Calu3 (cell line): ENCODE measurements around the gene PCDHGA5. TPM values are rescaled to one million over a fixed set of nuclear protein-coding genes. Genes with fewer than 3 reads are reported as not detected.
A peak's percentile ranks its signal among the peaks of the same experiment; 100 is the strongest.
"Not testable (repeated sequence)": the region's sequence is repeated elsewhere in the genome, so short reads cannot be mapped to it uniquely, and the experiment has no call there.

Source experiments
- Bru-seq: library from RNA; stranded (reverse); fragments of 400-500 nt; gene quantifications from one replicate; lab custom pipeline; 2021; lab: Mats Ljungman, UMichigan
- BruChase-seq, 2 experiments: library from RNA; stranded (reverse); fragments of 400-500 nt; gene quantifications; one replicate each; lab custom pipeline; 2021; lab: Mats Ljungman, UMichigan
- BruUV-seq: library from RNA; stranded (reverse); fragments of 400-500 nt; replicated peaks from 2 replicates; lab custom pipeline; 2021; lab: Mats Ljungman, UMichigan
- CTCF ChIA-PET: fragments of 300-600 bp; sonication (Branson Sonifier 250); formaldehyde crosslinking; loops from one replicate; lab custom pipeline; 2022; ENCODE audit warnings: antibody characterized with exemption; lab: Charles Lee
- DNase-seq: peaks from one replicate; pipeline ENCODE4 v3.0.0; 2022
- H3K27ac Mint-ChIP-seq: one replicate; pipeline ENCODE4 v1.8.0; 2022; ENCODE audit warnings: mixed read lengths; ENCODE audit not compliant: unreplicated experiment
- H3K27me3 Mint-ChIP-seq: one replicate; pipeline ENCODE4 v1.8.0; 2022; ENCODE audit warnings: mixed read lengths; ENCODE audit not compliant: unreplicated experiment
- H3K36me3 Mint-ChIP-seq: one replicate; pipeline ENCODE4 v1.8.0; 2022; ENCODE audit warnings: mild to moderate bottlenecking, moderate library complexity, mixed read lengths; ENCODE audit not compliant: insufficient read depth, unreplicated experiment
- H3K4me1 Mint-ChIP-seq: one replicate; pipeline ENCODE4 v1.8.0; 2022; ENCODE audit warnings: mild to moderate bottlenecking, low read depth, mixed read lengths; ENCODE audit not compliant: unreplicated experiment
- H3K4me3 Mint-ChIP-seq: one replicate; pipeline ENCODE4 v1.8.0; 2022; ENCODE audit warnings: mild to moderate bottlenecking, low read depth, moderate library complexity, mixed read lengths; ENCODE audit not compliant: unreplicated experiment
- H3K9me3 Mint-ChIP-seq: one replicate; pipeline ENCODE4 v1.8.0; 2022; ENCODE audit warnings: low read depth, mixed read lengths; ENCODE audit not compliant: unreplicated experiment
- CTCF ChIP-seq: fragments of 200-600 bp; IDR thresholded peaks from one replicate; pipeline ENCODE4 v1.8.0; 2022; ENCODE audit warnings: antibody characterized with exemption; ENCODE audit not compliant: unreplicated experiment
- intact Hi-C: fragments of 100-400 bp; cut with micrococcal nuclease; formaldehyde crosslinking; loops from one replicate; pipeline ENCODE4 v1.10.0; 2022; ENCODE audit not compliant: unreplicated experiment
- long read RNA-seq: library from polyadenylated mRNA; stranded (forward); transcript quantifications from one replicate; pipeline ENCODE4 v2.0.0, GENCODE V29; 2022
- total RNA-seq: library from RNA; stranded (reverse); gene quantifications from 2 replicates; pipeline ENCODE4 v1.2.3, GENCODE V29; 2022

PCDHGA5 gene
- total RNA-seq (0.10 and 0.12 TPM in 2 replicates), Bru-seq, nascent RNA (percentile 12 among the genes with signal in this experiment), BruChase-seq, experiment 1, labeled RNA remaining after a 6-hour chase (percentile 35 among the genes with signal in this experiment), BruChase-seq, experiment 2, labeled RNA remaining after a 2-hour chase (percentile 22 among the genes with signal in this experiment)
- long read RNA-seq: 0 reads

GRCh38 chr5:141363952-141364660 is at the start of gene PCDHGA5:
Gene PCDHGA5 (plus strand): TSS chr5:141364162. CDS start chr5:141364331, 169 bp downstream.
- no peak for TF ChIP-seq CTCF
- no peak for DNase-seq
- peaks cover 3% of the 10 kb centered on the region for H3K36me3 Mint-ChIP-seq
- no peaks in the 10 kb centered on the region for H3K4me1 Mint-ChIP-seq
- H3K27me3 Mint-ChIP-seq: no peaks in the 10 kb centered on the region
- H3K9me3 Mint-ChIP-seq: peaks cover 20% of the 10 kb centered on the region
- no peak within 1 kb of the TSS for H3K4me3 Mint-ChIP-seq
- H3K27ac Mint-ChIP-seq: no peak within 1 kb of the TSS
- CTCF ChIA-PET: no interaction called here
- no TSS peak for BruUV-seq
- intact Hi-C loops: no loop called here

- intact Hi-C loops, H3K4me3 Mint-ChIP-seq, H3K27ac Mint-ChIP-seq, H3K4me1 Mint-ChIP-seq, BruUV-seq, H3K27me3 Mint-ChIP-seq, CTCF ChIA-PET, DNase-seq: not testable (repeated sequence)
- Mint-ChIP-seq H3K36me3 (peaks cover 72% of the 10 kb centered on the region), H3K9me3 (peaks cover 29% of the 10 kb centered on the region)
Observed at GRCh38 chr5:141316963-141317362, 47.0 kb upstream of the PCDHGA5 start.

GRCh38 chr5:141319202-141319601 is 44.8 kb upstream of the PCDHGA5 start:
- peaks cover 27% of the 10 kb centered on the region for H3K9me3 Mint-ChIP-seq
- TF ChIP-seq CTCF: no peak
- DNase-seq: no peak
- intact Hi-C loops: no loop called here
- H3K27me3 Mint-ChIP-seq: no peaks in the 10 kb centered on the region
- BruUV-seq: no TSS peak
- peaks cover 8% of the 10 kb centered on the region for H3K4me1 Mint-ChIP-seq
- peak overlapping the region; percentile 100 for H3K27ac Mint-ChIP-seq
- CTCF ChIA-PET: interaction anchor here (2.3 kb wide), 1 partner anchor 238 kb away, joined by 8 read pairs; no protein-coding TSS in a partner anchor
- peak overlapping the region; percentile 100 for H3K4me3 Mint-ChIP-seq
- H3K36me3 Mint-ChIP-seq: peaks cover 68% of the 10 kb centered on the region

- H3K36me3 Mint-ChIP-seq: peaks cover 66% of the 10 kb centered on the region
- TF ChIP-seq CTCF: no peak
- peaks cover 8% of the 10 kb centered on the region for H3K4me1 Mint-ChIP-seq
- H3K27ac Mint-ChIP-seq: peak overlapping the region; percentile 100
- CTCF ChIA-PET: interaction anchor here (0.6 to 2.3 kb wide), 8 partner anchors 11 to 248 kb away, joined by 3 to 8 read pairs (median 5); partner anchors contain the start of genes PCDHB14, PCDHGA1 and PCDHGA9
- no peak for DNase-seq
- H3K4me3 Mint-ChIP-seq: peak overlapping the region; percentile 100
- no peaks in the 10 kb centered on the region for H3K27me3 Mint-ChIP-seq
- H3K9me3 Mint-ChIP-seq: peaks cover 26% of the 10 kb centered on the region
- intact Hi-C loops: loop anchor here (2.0 kb wide), 1 partner anchor 239 kb away; no protein-coding TSS in a partner anchor
- no TSS peak for BruUV-seq
Observed at GRCh38 chr5:141319699-141320098, 44.3 kb upstream of the PCDHGA5 start.
